BLaER1 treated with 17β-estradiol and CSF1 and Interleukin-3, amounts not matched to agents 10 nM and 100 nM (cell line): ENCODE results near the gene ATXN7L1.
A peak's percentile ranks its signal among the peaks of the same experiment; 100 is the strongest.
"Not testable (repeated sequence)": the region's sequence is repeated elsewhere in the genome, so short reads cannot be mapped to it uniquely, and the experiment has no call there.

Source experiments
- H3K27ac ChIP-seq, 11 experiments: shearing (Covaris generic); formaldehyde crosslinking; 2 replicates each; pipeline ENCODE4 v1.8.1; 2022
- H3K27me3 ChIP-seq, 11 experiments: shearing (Covaris generic); formaldehyde crosslinking; 2 replicates each; pipeline ENCODE4 v1.8.1; 2022
- H3K36me3 ChIP-seq, 11 experiments: shearing (Covaris generic); formaldehyde crosslinking; 2 replicates each; pipeline ENCODE4 v1.8.1; 2022
- H3K4me1 ChIP-seq, 10 experiments: shearing (Covaris generic); formaldehyde crosslinking; 2 replicates each; pipeline ENCODE4 v1.8.1; 2022
- H3K4me2 ChIP-seq, 11 experiments: shearing (Covaris generic); formaldehyde crosslinking; 2 replicates each; pipeline ENCODE4 v1.8.1; 2022
- H3K4me3 ChIP-seq, 10 experiments: shearing (Covaris generic); formaldehyde crosslinking; 2 replicates each; pipeline ENCODE4 v1.8.1; 2022
- H3K9ac ChIP-seq, 11 experiments: shearing (Covaris generic); formaldehyde crosslinking; 2 replicates each; pipeline ENCODE4 v1.8.1; 2022
- H3K9me3 ChIP-seq, 11 experiments: shearing (Covaris generic); formaldehyde crosslinking; replicated peaks in 1 of 11; 2 replicates each; pipeline ENCODE4 v1.8.1; 2022
- H4K20me1 ChIP-seq, 11 experiments: shearing (Covaris generic); formaldehyde crosslinking; 2 replicates each; pipeline ENCODE4 v1.8.1; 2022
- Cebpa-rat ChIP-seq, 11 experiments: shearing (Covaris generic); IDR thresholded peaks; 2 replicates each; pipeline ENCODE4 v1.8.1; 2022

ATXN7L1 gene

GRCh38 chr7:105707967-105708762 is 168.2 kb downstream of the ATXN7L1 start:
- H3K9ac ChIP-seq: no peak overlapping the region
- peaks cover 0 to 36% (median 11%) of the 10 kb centered on the region in 10 experiments; a peak in 13 of 20 replicates for H3K4me1 ChIP-seq
- H3K4me3 ChIP-seq: no peak overlapping the region
- peaks cover 0 to 29% (median 19%) of the 10 kb centered on the region in 11 experiments; a peak in 14 of 22 replicates for H3K36me3 ChIP-seq
- H3K27ac ChIP-seq: no peak overlapping the region
- H3K27me3 ChIP-seq: no peaks in the 10 kb centered on the region
- TF ChIP-seq Cebpa-rat (IDR thresholded peaks at IDR 0.05): no peak
- H3K9me3 ChIP-seq: peaks cover 38 to 46% (median 45%) of the 10 kb centered on the region in 11 experiments
- H3K4me2 ChIP-seq: peak overlapping the region; percentile 0 to 70 (median 31); a peak in 17 of 22 replicates
- no peaks in the 10 kb centered on the region for H4K20me1 ChIP-seq

- no peak for TF ChIP-seq Cebpa-rat (IDR thresholded peaks at IDR 0.05)
- H3K27ac ChIP-seq: no peak overlapping the region
- H3K4me1 ChIP-seq: peaks cover 0 to 29% (median 11%) of the 10 kb centered on the region in 10 experiments; a peak in 13 of 20 replicates
- no peak overlapping the region for H3K4me3 ChIP-seq
- H3K36me3 ChIP-seq: peaks cover 0 to 27% (median 13%) of the 10 kb centered on the region in 11 experiments; a peak in 14 of 22 replicates
- H4K20me1 ChIP-seq: no peaks in the 10 kb centered on the region
- H3K9ac ChIP-seq: no peak overlapping the region
- H3K4me2 ChIP-seq: peak overlapping the region in 10 of 11 experiments; percentile 11 to 70 (median 34); a peak in 15 of 22 replicates
- H3K27me3 ChIP-seq: no peaks in the 10 kb centered on the region
- peaks cover 30 to 39% (median 37%) of the 10 kb centered on the region in 11 experiments for H3K9me3 ChIP-seq
Measured at GRCh38 chr7:105707381-105707780, 169.0 kb downstream of the ATXN7L1 start.

DNA sequence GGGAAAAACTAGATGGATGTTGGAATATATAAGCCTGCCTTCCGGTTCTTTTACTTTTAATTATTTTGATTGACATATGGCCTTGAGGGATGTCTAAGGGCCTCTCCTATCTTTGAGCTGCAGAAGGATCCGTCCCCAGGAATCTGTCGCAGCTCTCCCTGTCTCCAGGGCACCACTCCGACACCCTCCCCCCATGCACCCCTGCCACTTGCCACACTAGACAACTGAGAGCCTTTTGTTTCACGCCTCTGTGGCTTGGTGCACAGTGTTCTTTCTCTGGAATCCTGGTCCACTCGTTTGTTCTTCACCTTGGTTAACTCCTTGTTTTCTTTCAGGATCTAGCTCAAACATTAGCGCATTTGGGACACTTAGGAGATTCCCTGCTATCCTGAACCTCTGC is 171.0 kb downstream of the ATXN7L1 start:
- peaks cover 10 to 19% (median 18%) of the 10 kb centered on the region in 11 experiments; a peak in 21 of 22 replicates for H3K9me3 ChIP-seq
- no peak overlapping the region for H3K4me3 ChIP-seq
- no peaks in the 10 kb centered on the region for H4K20me1 ChIP-seq
- H3K27ac ChIP-seq: no peak overlapping the region
- H3K36me3 ChIP-seq: peaks cover 0 to 9% (median 0%) of the 10 kb centered on the region in 11 experiments; a peak in 3 of 22 replicates
- H3K4me1 ChIP-seq: peaks cover 0 to 21% (median 11%) of the 10 kb centered on the region in 10 experiments; a peak in 13 of 20 replicates
- no peak overlapping the region for H3K9ac ChIP-seq
- no peaks in the 10 kb centered on the region for H3K27me3 ChIP-seq
- H3K4me2 ChIP-seq: no peak overlapping the region
- no peak for TF ChIP-seq Cebpa-rat (IDR thresholded peaks at IDR 0.05)

DNA sequence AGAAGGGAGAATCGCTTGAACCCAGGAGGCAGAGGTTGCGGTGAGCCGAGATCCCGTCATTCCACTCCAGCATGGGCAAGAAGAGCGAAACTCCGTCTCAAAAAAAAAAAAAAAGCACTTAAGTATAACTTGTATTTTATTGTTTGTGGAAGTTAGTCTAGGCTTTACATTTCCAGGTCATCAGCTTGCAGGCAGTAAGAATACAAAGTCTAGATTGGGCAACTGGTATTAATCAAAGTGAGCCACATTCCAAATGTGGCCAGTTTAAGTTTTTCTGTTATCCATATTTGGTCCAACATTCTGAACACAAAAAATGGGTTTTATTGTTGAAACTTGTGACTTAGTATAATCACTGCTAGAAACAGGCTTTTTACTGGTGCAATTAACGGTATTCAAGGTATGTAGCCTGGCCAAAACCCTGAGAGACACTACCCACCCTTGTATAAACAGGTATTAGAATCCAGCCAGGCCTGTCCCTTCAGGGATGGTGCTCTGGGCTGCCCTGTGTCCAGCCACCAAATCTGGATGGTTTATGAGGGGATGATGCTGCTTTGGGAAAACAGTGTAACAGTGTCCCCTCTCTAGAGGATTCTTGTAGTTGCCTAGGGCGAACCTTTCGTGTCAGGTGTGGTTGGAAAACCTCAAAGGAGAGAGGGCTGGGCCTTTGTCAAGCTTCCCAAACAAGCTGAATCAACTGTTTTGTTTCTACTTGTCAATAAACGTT is 173.0 kb downstream of the ATXN7L1 start:
- no peak overlapping the region for H3K9ac ChIP-seq
- no peaks in the 10 kb centered on the region; a peak in 1 of 22 replicates for H3K36me3 ChIP-seq
- H3K4me1 ChIP-seq: peaks cover 0 to 15% (median 11%) of the 10 kb centered on the region in 10 experiments; a peak in 13 of 20 replicates
- H3K4me3 ChIP-seq: no peak overlapping the region
- H3K27me3 ChIP-seq: no peaks in the 10 kb centered on the region
- H3K9me3 ChIP-seq: peaks cover 0 to 3% (median 2%) of the 10 kb centered on the region in 11 experiments; a peak in 7 of 22 replicates
- H3K4me2 ChIP-seq: no peak overlapping the region
- no peak overlapping the region for H3K27ac ChIP-seq
- H4K20me1 ChIP-seq: no peaks in the 10 kb centered on the region
- no peak for TF ChIP-seq Cebpa-rat (IDR thresholded peaks at IDR 0.05)

DNA sequence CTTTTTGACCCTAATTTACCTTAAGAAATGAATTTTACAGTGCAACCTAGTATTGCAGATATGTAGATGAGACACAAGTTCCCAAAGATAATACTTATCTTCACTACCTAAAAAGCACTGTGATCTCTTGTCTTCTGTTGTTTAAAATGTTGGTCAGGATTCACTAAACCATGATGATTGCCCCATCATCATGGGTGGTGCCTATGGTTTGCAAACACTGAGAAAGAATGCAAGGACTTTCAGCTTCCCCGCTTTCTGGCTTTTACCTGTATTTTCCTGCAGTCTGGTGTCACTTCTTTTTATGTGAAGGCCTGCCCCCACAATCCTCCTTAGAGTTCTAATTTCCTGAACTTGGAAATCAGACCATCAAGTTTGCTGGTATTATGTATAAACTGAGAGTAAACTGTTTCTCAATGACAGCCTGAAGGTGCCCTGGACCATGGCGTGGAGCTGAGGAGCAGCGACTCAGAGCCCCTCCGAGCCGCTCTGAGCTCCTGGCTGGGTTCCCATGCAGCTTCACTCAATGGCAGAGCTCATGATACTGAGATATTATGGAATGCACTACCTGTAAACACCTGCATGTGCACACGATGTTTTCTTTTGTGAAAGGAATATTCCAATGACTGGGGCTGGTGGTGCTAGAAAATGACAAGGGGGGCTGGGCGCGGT is 176.7 kb downstream of the ATXN7L1 start:
- Histone ChIP-seq H3K4me1 (no peaks in the 10 kb centered on the region), H3K27me3 (no peaks in the 10 kb centered on the region), H3K4me3 (no peak overlapping the region), H3K27ac (no peak overlapping the region), H3K9me3 (peaks cover 23 to 37% (median 31%) of the 10 kb centered on the region in 11 experiments), H3K4me2 (no peak overlapping the region), H4K20me1 (no peaks in the 10 kb centered on the region), H3K9ac (no peak overlapping the region), H3K36me3 (peaks cover 0 to 16% (median 0%) of the 10 kb centered on the region in 11 experiments; a peak in 5 of 22 replicates)
- no peak for TF ChIP-seq Cebpa-rat (IDR thresholded peaks at IDR 0.05)

DNA sequence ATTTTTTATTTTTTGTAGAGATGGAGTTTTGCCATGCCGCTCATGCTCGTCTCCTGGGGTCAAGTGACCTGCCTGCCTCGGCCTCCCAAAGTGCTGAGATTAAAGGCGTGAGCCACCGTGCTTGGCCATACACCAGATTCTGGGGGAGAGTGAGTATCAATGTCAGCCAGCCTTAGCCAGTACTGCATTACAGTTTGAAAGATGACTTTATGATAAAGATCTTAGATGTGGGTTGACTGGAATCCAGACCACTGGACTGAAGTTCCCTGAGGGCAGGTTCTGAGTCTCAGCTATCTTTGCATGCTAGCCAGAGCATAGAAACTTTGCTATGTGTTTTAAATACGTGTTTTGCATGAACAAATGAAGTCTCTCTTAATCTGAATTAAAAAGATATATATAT is 177.9 kb downstream of the ATXN7L1 start:
- Histone ChIP-seq H3K27me3 (no peaks in the 10 kb centered on the region), H3K9ac (no peak overlapping the region), H3K4me2 (no peak overlapping the region), H3K9me3 (peaks cover 23 to 39% (median 31%) of the 10 kb centered on the region in 11 experiments), H4K20me1 (no peaks in the 10 kb centered on the region), H3K4me3 (no peak overlapping the region), H3K4me1 (peaks cover 0 to 5% (median 0%) of the 10 kb centered on the region in 10 experiments; a peak in 2 of 20 replicates), H3K36me3 (peaks cover 0 to 16% (median 0%) of the 10 kb centered on the region in 11 experiments; a peak in 5 of 22 replicates), H3K27ac (no peak overlapping the region)
- no peak for TF ChIP-seq Cebpa-rat (IDR thresholded peaks at IDR 0.05)

DNA sequence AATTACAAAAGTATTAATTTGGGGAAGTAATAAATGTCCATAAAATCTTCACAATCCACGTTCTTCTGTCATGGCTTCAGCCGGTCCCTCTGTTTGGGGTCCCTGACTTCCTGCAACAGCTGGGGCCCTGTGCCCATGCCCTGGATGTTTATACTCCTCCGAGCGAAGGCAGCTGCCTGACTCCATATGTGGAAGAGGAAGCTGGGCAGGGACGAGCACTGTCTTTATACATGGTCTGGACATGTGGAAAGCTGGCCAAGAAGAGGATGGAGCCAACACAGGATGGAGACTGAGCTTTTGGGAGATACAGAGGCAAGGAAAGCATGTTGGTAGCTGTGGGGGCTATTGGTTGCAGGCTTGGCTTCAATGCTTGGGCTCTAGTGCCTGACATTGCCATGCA is 178.6 kb downstream of the ATXN7L1 start:
- Histone ChIP-seq H3K36me3 (peaks cover 0 to 16% (median 0%) of the 10 kb centered on the region in 11 experiments; a peak in 5 of 22 replicates), H3K9ac (no peak overlapping the region), H3K4me1 (peaks cover 0 to 7% (median 4%) of the 10 kb centered on the region in 10 experiments; a peak in 10 of 20 replicates), H3K27me3 (no peaks in the 10 kb centered on the region), H3K4me2 (no peak overlapping the region), H3K27ac (no peak overlapping the region), H3K9me3 (peaks cover 23 to 45% (median 33%) of the 10 kb centered on the region in 11 experiments), H4K20me1 (no peaks in the 10 kb centered on the region), H3K4me3 (no peak overlapping the region)
- TF ChIP-seq Cebpa-rat (IDR thresholded peaks at IDR 0.05): no peak

DNA sequence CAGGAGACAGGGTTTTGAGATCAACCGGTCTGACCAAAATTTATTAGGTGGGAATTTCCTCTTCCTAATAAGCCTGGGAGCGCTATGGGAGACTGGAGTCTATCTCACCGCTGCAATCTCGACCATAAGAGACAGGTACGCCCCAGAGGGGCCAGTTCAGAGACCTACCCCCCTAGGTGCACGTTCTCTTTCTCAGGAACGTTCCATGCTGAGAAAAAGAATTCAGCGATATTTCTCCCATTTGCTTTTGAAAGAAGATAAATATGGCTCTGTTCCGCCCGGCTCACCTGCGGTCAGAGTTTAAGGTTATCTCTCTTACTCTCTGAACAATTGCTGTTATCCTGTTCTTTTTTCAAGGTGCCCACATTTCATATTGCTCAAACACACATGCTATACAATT is 179.2 kb downstream of the ATXN7L1 start:
- Histone ChIP-seq H3K36me3 (peaks cover 0 to 16% (median 0%) of the 10 kb centered on the region in 11 experiments; a peak in 5 of 22 replicates), H3K4me1 (peaks cover 0 to 12% (median 7%) of the 10 kb centered on the region in 10 experiments; a peak in 12 of 20 replicates), H3K9me3 (peaks cover 23 to 46% (median 37%) of the 10 kb centered on the region in 11 experiments)
- H3K27me3 ChIP-seq, H3K9ac ChIP-seq, H3K4me2 ChIP-seq, H4K20me1 ChIP-seq, H3K27ac ChIP-seq, H3K4me3 ChIP-seq: not testable (repeated sequence)
